GM20000 (cell line): ENCODE data around the gene TOR4A.

Experiments
- DNase-seq: peaks from one replicate; pipeline ENCODE4 v3.0.0; 2012; ENCODE audit warnings: low spot score
- TF ChIP-seq, protein P1 (sequence below): IDR thresholded peaks from 2 replicates; pipeline ENCODE4 v1.5.1; 2012; ENCODE audit warnings: mild to moderate bottlenecking, control low read depth; ENCODE audit errors: extremely low read depth, missing control alignments

The TOR4A gene

DNA sequence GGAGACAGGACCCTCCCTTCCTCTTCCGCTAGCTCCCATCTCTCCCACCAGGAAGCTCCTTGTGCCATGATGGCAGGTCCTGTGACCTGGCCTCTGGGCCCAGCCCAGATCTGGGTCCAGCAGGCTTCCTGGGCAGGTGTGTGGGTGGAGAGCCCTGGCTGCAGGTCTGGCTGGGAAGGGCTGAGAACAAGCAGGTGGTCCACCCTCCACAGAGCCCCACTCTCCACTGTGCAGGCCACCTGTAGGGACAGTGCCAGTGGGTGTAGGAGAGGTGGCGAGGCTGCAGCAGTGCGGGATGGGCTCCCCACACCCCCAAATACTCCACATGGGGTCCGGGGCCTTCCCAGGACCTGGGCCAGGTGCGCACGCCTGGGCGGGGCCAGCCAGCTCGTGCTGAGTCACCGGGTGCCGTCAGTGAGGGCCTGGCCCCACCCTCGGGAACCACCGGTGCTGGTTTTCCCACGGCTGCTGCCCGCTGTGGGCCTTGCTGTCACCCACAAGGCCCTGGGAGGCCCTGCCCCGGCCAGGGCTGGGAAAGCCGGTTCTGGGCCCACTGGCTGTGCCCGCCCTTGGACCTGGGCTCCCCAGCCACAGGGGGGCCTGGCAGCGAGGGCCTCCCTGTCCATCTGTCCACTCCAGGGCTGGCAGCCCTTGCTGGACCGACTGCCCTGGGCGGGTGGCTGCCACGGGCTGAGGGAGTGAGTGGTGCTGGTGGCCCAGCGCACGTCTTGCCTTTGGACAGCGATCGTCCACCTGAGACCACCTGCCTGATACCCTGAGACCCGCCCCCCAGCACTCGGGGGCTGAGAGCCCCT is 33.9 kb downstream of the TOR4A start:
- TF ChIP-seq, protein P1, sequence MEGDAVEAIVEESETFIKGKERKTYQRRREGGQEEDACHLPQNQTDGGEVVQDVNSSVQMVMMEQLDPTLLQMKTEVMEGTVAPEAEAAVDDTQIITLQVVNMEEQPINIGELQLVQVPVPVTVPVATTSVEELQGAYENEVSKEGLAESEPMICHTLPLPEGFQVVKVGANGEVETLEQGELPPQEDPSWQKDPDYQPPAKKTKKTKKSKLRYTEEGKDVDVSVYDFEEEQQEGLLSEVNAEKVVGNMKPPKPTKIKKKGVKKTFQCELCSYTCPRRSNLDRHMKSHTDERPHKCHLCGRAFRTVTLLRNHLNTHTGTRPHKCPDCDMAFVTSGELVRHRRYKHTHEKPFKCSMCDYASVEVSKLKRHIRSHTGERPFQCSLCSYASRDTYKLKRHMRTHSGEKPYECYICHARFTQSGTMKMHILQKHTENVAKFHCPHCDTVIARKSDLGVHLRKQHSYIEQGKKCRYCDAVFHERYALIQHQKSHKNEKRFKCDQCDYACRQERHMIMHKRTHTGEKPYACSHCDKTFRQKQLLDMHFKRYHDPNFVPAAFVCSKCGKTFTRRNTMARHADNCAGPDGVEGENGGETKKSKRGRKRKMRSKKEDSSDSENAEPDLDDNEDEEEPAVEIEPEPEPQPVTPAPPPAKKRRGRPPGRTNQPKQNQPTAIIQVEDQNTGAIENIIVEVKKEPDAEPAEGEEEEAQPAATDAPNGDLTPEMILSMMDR = no peak
- DNase-seq = no peak

DNA sequence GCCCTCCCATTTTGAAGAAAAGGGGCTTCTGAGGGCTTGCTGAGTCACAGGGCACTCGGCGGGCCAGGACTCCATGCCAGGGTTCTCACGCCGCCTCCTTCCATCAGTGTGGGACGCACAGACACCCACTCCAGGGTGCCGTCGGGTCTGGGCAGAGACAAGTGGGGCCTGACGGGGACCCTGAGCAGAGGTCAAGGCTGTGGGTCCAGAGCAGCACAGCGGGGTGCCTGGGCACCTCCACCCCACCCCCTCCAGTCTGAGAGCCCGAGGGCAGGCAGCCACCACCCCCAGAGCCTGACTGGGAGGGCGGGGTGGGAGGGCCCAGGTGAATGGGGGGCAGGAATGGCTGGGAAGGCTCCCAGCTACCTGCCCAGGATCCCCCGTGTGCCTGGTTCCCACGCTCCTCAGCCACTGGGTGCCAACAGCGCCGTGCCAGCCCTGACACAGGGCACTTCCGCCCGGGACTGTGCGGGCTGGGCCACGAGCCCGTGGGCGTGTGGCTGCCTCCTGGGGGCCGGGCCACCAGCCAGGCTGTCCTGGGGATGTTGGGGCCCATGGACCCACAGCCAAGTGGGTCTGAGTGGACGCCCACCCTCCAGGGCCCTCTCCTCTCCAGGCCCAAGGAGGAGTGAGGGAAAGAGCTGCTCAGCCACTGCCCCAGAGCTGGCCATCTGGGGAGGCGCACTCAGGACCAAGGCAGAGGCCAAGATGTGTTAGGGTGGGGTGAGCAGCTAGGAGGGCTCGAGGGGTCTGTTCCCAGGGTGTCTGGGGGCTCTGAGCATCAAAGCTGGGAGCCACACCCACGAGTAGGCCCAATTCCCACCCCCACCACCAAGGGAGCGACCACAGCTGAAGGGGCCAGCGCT is 34.7 kb downstream of the TOR4A start:
- DNase-seq = peak; percentile 29

DNA sequence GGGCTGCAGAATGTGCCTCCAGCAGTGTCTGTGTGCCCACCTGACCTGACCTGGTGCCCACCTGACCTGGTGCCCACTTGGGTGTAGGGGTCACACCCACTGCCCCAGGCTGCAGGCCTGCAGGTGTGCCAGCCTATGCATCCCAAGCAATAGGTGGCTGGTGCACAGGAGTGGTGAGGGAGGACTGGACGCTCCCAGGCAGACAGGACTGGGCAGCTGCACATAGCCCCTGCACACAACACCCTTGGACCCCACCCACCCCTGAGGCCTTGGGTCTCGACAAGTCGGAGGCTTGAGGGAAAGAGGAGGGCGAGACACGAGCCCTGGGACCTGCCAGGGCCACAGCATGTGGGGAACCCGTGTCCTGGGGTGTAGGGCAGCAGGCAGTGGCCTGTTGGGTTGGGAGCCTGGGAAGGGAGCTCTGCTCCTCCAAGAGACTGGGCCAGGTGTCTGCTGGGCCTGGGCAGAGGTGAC is 35.4 kb downstream of the TOR4A start:
- TF ChIP-seq, protein P1 = no peak
- DNase-seq = no peak

More for the DNA sequence above, 34.7 kb downstream of the TOR4A start:
- TF ChIP-seq, protein P1 = no peak

DNA sequence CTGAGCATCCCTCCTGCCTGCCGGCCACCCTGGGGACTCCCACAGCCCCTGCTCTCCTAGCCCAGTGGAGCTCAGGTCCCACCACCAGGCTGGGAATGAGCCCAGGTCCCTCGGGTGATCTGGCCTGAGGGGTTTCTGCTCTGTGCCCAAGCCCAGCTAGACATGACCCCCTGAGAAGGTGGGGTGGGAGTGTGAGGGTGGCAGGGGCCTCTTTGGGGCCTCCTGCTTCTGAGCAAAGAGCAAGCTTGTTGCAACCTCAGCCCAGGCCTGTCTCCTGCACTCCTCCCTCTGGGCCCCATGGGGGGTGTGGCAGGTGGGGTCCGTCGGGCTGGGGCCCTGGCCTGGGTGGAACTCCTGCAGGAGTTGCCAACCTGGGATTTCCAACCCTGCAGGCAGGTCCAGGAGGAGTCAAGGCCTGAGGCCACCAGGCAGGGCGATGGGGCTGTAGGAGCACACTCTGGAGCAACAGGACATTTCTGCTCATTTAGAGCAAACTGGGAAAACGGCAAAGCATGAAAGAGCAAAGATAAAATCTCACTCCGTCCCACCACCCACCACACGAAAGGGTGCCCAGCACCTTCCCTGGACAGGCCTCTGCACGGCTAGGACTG is 35.9 kb downstream of the TOR4A start:
- TF ChIP-seq, protein P1 = no peak
- peak; percentile 32 for DNase-seq

DNA sequence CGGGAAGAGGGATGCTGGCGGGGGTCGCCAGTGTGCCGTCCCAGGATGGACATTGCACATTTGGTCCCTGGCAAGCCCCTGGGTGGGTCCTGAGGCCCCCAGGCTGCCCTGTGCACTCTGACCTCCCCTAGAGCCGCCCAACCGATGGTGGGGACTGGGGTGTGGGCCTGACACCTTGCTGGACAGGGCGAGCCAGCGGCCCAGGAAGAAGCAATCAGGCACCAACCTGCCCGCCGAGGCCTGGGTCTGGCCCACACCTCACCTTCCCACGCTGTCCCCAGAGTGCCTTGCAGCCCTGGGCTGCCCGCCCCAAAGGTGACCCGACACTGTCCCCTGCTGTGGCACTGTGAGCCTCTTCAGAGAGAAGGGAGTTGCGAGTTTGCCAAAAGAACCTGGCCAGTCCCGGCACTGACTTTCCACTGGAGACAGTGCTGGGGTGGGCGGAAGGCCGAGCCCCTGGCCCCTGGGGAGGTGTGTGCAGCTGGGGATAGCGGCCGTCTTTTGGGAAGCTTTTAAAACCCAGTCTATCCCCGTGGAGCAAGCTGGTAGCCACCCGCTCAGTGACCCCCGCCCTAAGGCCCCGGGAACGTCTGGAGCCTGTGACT is 36.5 kb downstream of the TOR4A start:
- TF ChIP-seq, protein P1 = no peak
- DNase-seq = peak; percentile 27

DNA sequence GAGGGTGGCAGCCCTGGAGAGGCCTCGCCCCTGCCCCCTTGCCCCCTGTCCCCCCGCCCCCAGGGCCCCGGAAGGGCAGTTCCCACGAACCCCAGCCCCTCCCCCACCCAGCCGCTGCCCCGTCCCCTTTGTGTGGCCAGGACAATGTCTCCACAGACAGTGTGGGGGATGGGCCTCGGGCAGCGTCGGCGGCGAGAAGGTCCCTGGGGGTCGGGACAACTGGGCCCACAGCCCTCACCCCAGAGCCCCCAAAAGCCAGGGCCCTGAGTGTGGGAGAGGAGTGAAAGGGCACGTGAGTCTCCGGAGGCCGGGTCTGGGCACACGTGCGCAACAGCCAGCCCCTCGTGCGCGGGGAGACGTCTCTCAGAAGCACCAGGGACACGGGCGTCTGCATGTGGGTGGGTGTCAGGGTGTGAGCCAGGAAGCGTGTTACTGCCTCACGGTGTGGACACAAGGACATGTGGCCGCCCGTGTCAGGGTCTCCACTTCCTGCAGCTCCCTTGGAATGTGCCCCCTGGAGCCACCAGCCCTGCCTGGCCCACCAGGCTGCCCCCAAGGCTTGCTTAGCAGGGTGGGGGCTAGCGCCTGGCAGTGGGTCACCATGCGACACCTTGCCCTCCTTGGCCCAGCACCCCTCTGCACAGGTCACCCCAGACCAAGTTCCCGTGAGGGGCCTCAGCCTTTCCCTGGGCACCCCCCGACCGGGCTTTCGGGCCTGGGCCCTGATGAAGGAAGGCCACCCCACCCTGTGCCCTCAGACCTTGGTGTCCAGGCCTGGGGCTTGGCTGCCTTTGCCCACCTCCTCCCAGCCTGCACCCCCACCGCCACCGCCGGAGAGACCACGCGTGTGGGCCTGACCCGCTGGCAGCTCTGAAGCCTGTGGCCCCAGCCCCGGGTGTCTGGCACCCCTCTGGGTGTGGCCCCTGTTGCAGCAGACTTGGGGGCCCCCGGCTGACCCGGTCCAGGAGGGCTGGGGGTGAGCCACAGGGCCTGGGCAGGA is 37.3 kb downstream of the TOR4A start:
- peak; percentile 44 for DNase-seq
- TF ChIP-seq, protein P1 = no peak
